Esophagus squamous epithelium (tissue), 5 donors: ENCODE results near the gene ARID2. TPM values are rescaled to one million over a fixed set of nuclear protein-coding genes. Genes with fewer than 3 reads are reported as not detected.

ENCODE experiments used
- DNase-seq: peaks from one replicate; lab custom pipeline; 2025; lab: John Stamatoyannopoulos, UW
- H3K27ac ChIP-seq, 4 donors: fragments of 200-600 bp; sonication (generic); one replicate each; pipeline ENCODE4 v1.5.1; 2016 to 2019; ENCODE audit warnings: mild to moderate bottlenecking in 1 of 4
- H3K27me3 ChIP-seq, 4 donors: fragments of 200-600 bp; sonication (generic); 1 replicate in 3 of 4; 2 replicates in 1 of 4; pipeline versions ENCODE4 v1.5.1 to v1.6.0; 2017 to 2021; ENCODE audit warnings: antibody characterized with exemption in 1 of 4
- H3K36me3 ChIP-seq, 3 donors: fragments of 200-600 bp; sonication (generic); one replicate each; pipeline ENCODE4 v1.5.1; 2016 to 2019
- H3K4me1 ChIP-seq, 3 donors: fragments of 200-600 bp; sonication (generic); one replicate each; pipeline ENCODE4 v1.5.1; 2017 to 2019
- H3K4me3 ChIP-seq, 4 donors: fragments of 200-600 bp; sonication (generic); 1 replicate in 3 of 4; 2 replicates in 1 of 4; pipeline ENCODE4 v1.5.1; 2016 to 2019; ENCODE audit warnings: mild to moderate bottlenecking in 2 of 4, moderate library complexity in 1 of 4
- H3K9me3 ChIP-seq, 3 donors: fragments of 200-600 bp; sonication (generic); one replicate each; pipeline ENCODE4 v1.5.1; 2016 to 2019
- POLR2A ChIP-seq, 4 donors: fragments of 450-650 bp; IDR thresholded peaks; one replicate each; pipeline ENCODE4 v1.6.1; 2017; ENCODE audit warnings: antibody characterized with exemption in 4 of 4, mild to moderate bottlenecking in 4 of 4, moderate library complexity in 3 of 4
- WGBS, 2 donors: methylation state at CpG; one replicate each; pipeline ENCODE4 v1.1.5; 2018; 5-methylcytosine and 5-hydroxymethylcytosine counted together
- intact Hi-C: fragments of 100-400 bp; cut with DNase I; formaldehyde crosslinking; loops from one replicate; pipeline ENCODE4 v1.15.0; 2022
- total RNA-seq, 4 donors: library from RNA; depleted of rRNA; stranded (reverse); fragments of >200 nt; gene quantifications; one replicate each; pipeline ENCODE4 v1.1.0, GENCODE V29; 2016
- TF ChIP-seq, protein P1 (sequence below), 6 experiments: fragments of 450-650 bp in 4 of 6; fragments of 200-600 bp in 2 of 6; sonication (generic) in 2 of 6; IDR thresholded peaks; one replicate each; pipeline ENCODE4 v1.5.1; 2016 to 2019; ENCODE audit warnings: antibody characterized with exemption in 6 of 6, mild to moderate bottlenecking in 4 of 6, moderate library complexity in 4 of 6
- donor health status: DM: yes; HTN: yes; CAD: no.

Gene ARID2
- total RNA-seq, 4 donors from 2014 or later = 15.3 to 38.1 (median 22.1) TPM

DNA sequence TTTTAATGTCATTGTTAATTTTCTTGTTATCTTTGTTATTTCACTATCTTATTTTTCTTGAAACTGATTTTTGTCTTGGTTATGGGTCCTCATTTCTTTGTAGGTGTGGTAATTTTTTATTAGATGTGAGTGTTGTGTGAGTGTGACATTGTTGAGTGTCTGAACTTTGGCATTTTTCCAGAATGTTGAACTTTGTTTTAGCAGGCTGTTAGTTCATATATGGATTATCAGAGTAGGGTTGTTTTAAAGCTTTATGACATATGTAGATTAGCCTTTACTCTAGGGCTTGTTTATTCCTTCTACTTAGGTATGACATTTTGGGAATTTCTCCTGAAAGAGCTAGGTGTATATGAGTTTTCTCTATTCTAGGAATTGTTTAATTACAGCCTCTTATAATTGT is 103.9 kb downstream of the ARID2 start:
- no peak overlapping the region for H3K4me3 ChIP-seq
- H3K4me1 ChIP-seq = no peaks in the 10 kb centered on the region
- no peaks in the 10 kb centered on the region for H3K9me3 ChIP-seq
- H3K27ac ChIP-seq = no peak overlapping the region
- TF ChIP-seq, protein P1, sequence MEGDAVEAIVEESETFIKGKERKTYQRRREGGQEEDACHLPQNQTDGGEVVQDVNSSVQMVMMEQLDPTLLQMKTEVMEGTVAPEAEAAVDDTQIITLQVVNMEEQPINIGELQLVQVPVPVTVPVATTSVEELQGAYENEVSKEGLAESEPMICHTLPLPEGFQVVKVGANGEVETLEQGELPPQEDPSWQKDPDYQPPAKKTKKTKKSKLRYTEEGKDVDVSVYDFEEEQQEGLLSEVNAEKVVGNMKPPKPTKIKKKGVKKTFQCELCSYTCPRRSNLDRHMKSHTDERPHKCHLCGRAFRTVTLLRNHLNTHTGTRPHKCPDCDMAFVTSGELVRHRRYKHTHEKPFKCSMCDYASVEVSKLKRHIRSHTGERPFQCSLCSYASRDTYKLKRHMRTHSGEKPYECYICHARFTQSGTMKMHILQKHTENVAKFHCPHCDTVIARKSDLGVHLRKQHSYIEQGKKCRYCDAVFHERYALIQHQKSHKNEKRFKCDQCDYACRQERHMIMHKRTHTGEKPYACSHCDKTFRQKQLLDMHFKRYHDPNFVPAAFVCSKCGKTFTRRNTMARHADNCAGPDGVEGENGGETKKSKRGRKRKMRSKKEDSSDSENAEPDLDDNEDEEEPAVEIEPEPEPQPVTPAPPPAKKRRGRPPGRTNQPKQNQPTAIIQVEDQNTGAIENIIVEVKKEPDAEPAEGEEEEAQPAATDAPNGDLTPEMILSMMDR (IDR thresholded peaks at IDR 0.05) = no peak
- TF ChIP-seq POLR2A (IDR thresholded peaks at IDR 0.05) = no peak
- no peak for DNase-seq
- intact Hi-C loops = no loop called here
- peaks cover 0 to 66% (median 0%) of the 10 kb centered on the region in 3 donors for H3K36me3 ChIP-seq
- no peaks in the 10 kb centered on the region for H3K27me3 ChIP-seq

DNA sequence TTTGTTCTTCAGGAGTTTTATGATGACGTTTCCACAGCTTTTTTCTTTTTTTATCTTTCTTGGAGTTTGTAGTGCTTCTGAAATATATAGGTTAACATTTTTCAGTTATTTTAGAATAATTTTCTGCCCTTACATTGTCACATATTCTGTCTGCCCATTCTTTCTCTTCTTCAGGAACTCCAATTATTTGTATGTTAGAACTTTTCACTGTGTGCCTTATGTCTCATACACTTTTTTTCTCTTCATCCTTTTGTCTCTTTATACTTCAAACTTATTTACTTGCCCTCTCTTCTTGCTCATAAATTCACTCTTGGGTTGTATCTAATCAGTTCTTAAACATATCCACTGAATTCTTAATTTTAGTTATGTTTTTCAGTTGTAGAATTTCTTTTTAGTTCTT is 105.3 kb downstream of the ARID2 start:
- no peaks in the 10 kb centered on the region for H3K9me3 ChIP-seq
- H3K36me3 ChIP-seq = peaks cover 0 to 80% (median 0%) of the 10 kb centered on the region in 3 donors
- no peak for DNase-seq
- WGBS, 2 donors = 94 to 100% methylated on average over 1 of the region's 1 CpG
- intact Hi-C loops = no loop called here
- H3K4me1 ChIP-seq = no peaks in the 10 kb centered on the region
- H3K27me3 ChIP-seq = no peaks in the 10 kb centered on the region
- TF ChIP-seq, protein P1 (IDR thresholded peaks at IDR 0.05) = no peak
- TF ChIP-seq POLR2A (IDR thresholded peaks at IDR 0.05) = no peak
- no peak overlapping the region for H3K4me3 ChIP-seq
- H3K27ac ChIP-seq = no peak overlapping the region

DNA sequence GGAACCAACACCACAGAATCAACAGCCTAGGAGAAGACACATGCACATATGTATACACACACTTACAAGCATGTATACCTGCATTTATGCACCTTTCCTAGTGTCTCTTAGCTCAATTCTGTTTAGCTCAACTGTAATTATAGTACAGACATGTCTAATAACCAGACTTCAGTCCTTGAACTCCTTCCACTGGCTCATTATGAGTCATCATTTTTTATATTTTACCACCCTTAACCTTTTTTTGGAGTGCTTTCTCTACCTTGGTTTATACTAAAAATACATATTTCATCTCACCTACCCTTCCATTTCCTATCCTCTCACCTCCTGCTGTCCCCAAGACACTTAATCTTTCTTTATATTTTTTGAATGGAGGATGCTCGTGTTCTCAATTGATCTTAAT is 110.4 kb downstream of the ARID2 start:
- no peak overlapping the region for H3K4me3 ChIP-seq
- intact Hi-C loops = no loop called here
- H3K27ac ChIP-seq = no peak overlapping the region
- TF ChIP-seq, protein P1 (IDR thresholded peaks at IDR 0.05) = no peak
- TF ChIP-seq POLR2A (IDR thresholded peaks at IDR 0.05) = no peak
- H3K4me1 ChIP-seq = no peaks in the 10 kb centered on the region
- no peak for DNase-seq
- 96 to 100% methylated on average over 1 of the region's 1 CpG for WGBS, 2 donors
- H3K9me3 ChIP-seq = no peaks in the 10 kb centered on the region
- H3K36me3 ChIP-seq = peaks cover 0 to 94% (median 6%) of the 10 kb centered on the region in 3 donors
- no peaks in the 10 kb centered on the region for H3K27me3 ChIP-seq

DNA sequence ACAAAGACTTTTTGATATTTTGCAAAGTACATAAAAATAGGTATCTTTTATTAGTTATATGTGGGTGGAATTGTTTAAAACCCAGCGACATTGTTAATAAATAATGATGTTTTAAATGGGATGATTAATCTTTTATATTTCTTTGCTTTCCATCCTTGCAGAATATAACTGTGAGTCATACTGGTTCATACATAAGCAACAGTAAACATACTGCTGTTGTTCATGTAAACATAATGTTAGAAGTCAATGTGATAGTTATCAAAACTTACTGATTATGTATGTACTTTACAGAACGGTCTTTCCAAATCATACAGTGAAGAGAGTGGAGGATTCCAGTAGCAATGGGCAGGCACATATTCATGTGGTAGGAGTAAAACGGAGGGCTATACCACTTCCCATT is 119.8 kb downstream of the ARID2 start:
- Histone ChIP-seq H3K9me3 (no peaks in the 10 kb centered on the region), H3K27me3 (no peaks in the 10 kb centered on the region), H3K36me3 (peaks cover 14 to 92% (median 15%) of the 10 kb centered on the region in 3 donors), H3K4me3 (no peak overlapping the region), H3K4me1 (no peaks in the 10 kb centered on the region), H3K27ac (no peak overlapping the region)
- WGBS, 2 donors = 66 to 73% methylated on average over 3 of the region's 3 CpGs
- intact Hi-C loops = no loop called here
- TF ChIP-seq, protein P1 (IDR thresholded peaks at IDR 0.05) = no peak
- no peak for TF ChIP-seq POLR2A (IDR thresholded peaks at IDR 0.05)
- DNase-seq = no peak

DNA sequence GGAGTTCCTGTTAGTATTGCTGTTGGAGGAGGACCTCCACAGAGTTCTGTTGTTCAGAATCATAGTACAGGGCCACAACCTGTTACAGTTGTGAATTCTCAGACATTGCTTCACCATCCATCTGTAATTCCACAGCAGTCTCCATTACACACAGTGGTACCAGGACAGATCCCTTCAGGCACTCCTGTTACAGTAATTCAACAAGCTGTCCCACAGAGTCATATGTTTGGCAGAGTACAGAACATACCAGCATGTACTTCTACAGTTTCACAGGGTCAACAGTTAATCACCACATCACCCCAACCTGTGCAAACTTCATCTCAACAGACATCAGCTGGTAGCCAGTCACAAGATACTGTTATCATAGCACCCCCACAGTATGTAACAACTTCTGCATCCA is 120.8 kb downstream of the ARID2 start:
- Histone ChIP-seq H3K9me3 (no peaks in the 10 kb centered on the region), H3K36me3 (peaks cover 14 to 92% (median 15%) of the 10 kb centered on the region in 3 donors), H3K27me3 (no peaks in the 10 kb centered on the region), H3K4me1 (no peaks in the 10 kb centered on the region), H3K27ac (no peak overlapping the region), H3K4me3 (no peak overlapping the region)
- no peak for DNase-seq
- TF ChIP-seq POLR2A (IDR thresholded peaks at IDR 0.05) = no peak
- TF ChIP-seq, protein P1 (IDR thresholded peaks at IDR 0.05) = no peak
- intact Hi-C loops = no loop called here
